Smooth muscle cell (in vitro differentiated cells): Measurements from ENCODE around the gene TMEM33. TPM values are rescaled to one million over a fixed set of nuclear protein-coding genes. Genes with fewer than 3 reads are reported as not detected.

ENCODE experiments used
- DNase-seq: peaks from one replicate; lab custom pipeline; 2025; ENCODE audit not compliant: unreplicated experiment; lab: John Stamatoyannopoulos, UW
- H2AFZ ChIP-seq: fragments of 200-600 bp; sonication (generic); 2 replicates; pipeline ENCODE4 v1.6.0; 2016; ENCODE audit warnings: antibody characterized with exemption, low read depth, mild to moderate bottlenecking
- H3F3A ChIP-seq: fragments of 200-600 bp; sonication (generic); 2 replicates; pipeline ENCODE4 v1.6.0; 2017; ENCODE audit warnings: antibody characterized with exemption, low read depth
- H3K27ac ChIP-seq: fragments of 200-600 bp; sonication (generic); 2 replicates; pipeline ENCODE4 v1.5.1; 2016; ENCODE audit warnings: low read depth, mild to moderate bottlenecking
- H3K27me3 ChIP-seq: fragments of 200-600 bp; sonication (generic); 2 replicates; pipeline ENCODE4 v1.6.1; 2016; ENCODE audit warnings: low read depth, mild to moderate bottlenecking
- H3K36me3 ChIP-seq: fragments of 200-600 bp; sonication (generic); 2 replicates; pipeline ENCODE4 v1.5.1; 2016; ENCODE audit warnings: low read depth
- H3K4me1 ChIP-seq: fragments of 200-600 bp; sonication (generic); 2 replicates; pipeline ENCODE4 v1.5.1; 2016; ENCODE audit warnings: low read depth
- H3K4me2 ChIP-seq: fragments of 200-600 bp; sonication (generic); 2 replicates; pipeline ENCODE4 v1.6.0; 2016; ENCODE audit warnings: mild to moderate bottlenecking
- H3K4me3 ChIP-seq: fragments of 200-600 bp; sonication (generic); 2 replicates; pipeline ENCODE4 v1.5.1; 2016; ENCODE audit warnings: mild to moderate bottlenecking
- H3K79me2 ChIP-seq: fragments of 200-600 bp; sonication (generic); 2 replicates; pipeline ENCODE4 v1.6.0; 2016; ENCODE audit warnings: low read depth, mild to moderate bottlenecking
- H3K9ac ChIP-seq: fragments of 200-600 bp; sonication (generic); 2 replicates; pipeline ENCODE4 v1.6.0; 2016; ENCODE audit warnings: low read depth
- H3K9me3 ChIP-seq: fragments of 200-600 bp; sonication (generic); replicated peaks from 2 replicates; pipeline ENCODE4 v1.5.1; 2016; ENCODE audit warnings: low read depth
- H4K20me1 ChIP-seq: fragments of 200-600 bp; sonication (generic); 2 replicates; pipeline ENCODE4 v1.6.0; 2016; ENCODE audit warnings: low read depth
- CTCF ChIP-seq: fragments of 200-600 bp; sonication (generic); IDR thresholded peaks from 2 replicates; pipeline ENCODE4 v1.5.1; 2017; ENCODE audit warnings: borderline replicate concordance, mild to moderate bottlenecking, antibody characterized with exemption; ENCODE audit not compliant: insufficient read depth, poor library complexity, severe bottlenecking
- WGBS: methylation state at CpG from one replicate; pipeline ENCODE4 v1.1.7; 2016; ENCODE audit warnings: low lambda C conversion rate; 5-methylcytosine and 5-hydroxymethylcytosine counted together
- polyA plus RNA-seq: library from polyadenylated mRNA; unstranded; fragments of >200 nt; fragmentation: Nextera tagmentation; extraction: Ambion mirVana; gene quantifications from 2 replicates; pipeline ENCODE4 v1.2.1, GENCODE V29; 2016
- total RNA-seq: library from RNA; depleted of rRNA; stranded (reverse); fragments of >200 nt; gene quantifications from 2 replicates; pipeline ENCODE4 v1.2.3, GENCODE V29; 2014

TMEM33 gene
- total RNA-seq, result 52.9 and 75.3 TPM in 2 replicates
- polyA plus RNA-seq, result 20.8 and 25.4 TPM in 2 replicates

GRCh38 chr4:41934901-41935651 is at the start of gene TMEM33:
Gene TMEM33 (plus strand): TSS chr4:41935429. CDS start chr4:41935485, 56 bp downstream.
- Histone ChIP-seq H3K4me1 (peaks cover 19% of the 10 kb centered on the region), H3K27me3 (peaks cover 20% of the 10 kb centered on the region), H3K4me2 (peak within 1 kb of the TSS; percentile 91), H4K20me1 (peaks cover 40% of the 10 kb centered on the region), H3K4me3 (peak within 1 kb of the TSS; percentile 90), H3F3A (no peaks in the 10 kb centered on the region), H3K36me3 (no peaks in the 10 kb centered on the region), H3K9me3 (no peaks in the 10 kb centered on the region), H3K27ac (peak within 1 kb of the TSS; percentile 82), H3K79me2 (peaks cover 47% of the 10 kb centered on the region), H2AFZ (peak within 1 kb of the TSS; percentile 97), H3K9ac (peak within 1 kb of the TSS; percentile 84)
- peak; percentile 65 for DNase-seq
- WGBS, result 3% methylated on average over 48 of the region's 49 CpGs
- TF ChIP-seq CTCF, result no peak

GRCh38 chr4:41885456-41885855 is 49.8 kb upstream of the TMEM33 start:
- no peaks in the 10 kb centered on the region for H3K9me3 ChIP-seq
- no peak overlapping the region for H3K4me3 ChIP-seq
- peaks cover 75% of the 10 kb centered on the region for H3K27me3 ChIP-seq
- H3F3A ChIP-seq, result no peaks in the 10 kb centered on the region
- no peak overlapping the region for H3K9ac ChIP-seq
- no peak overlapping the region for H2AFZ ChIP-seq
- WGBS, result 22% methylated on average over 1 of the region's 1 CpG
- H3K36me3 ChIP-seq, result no peaks in the 10 kb centered on the region
- TF ChIP-seq CTCF, result no peak
- peaks cover 18% of the 10 kb centered on the region for H3K4me1 ChIP-seq
- H3K27ac ChIP-seq, result no peak overlapping the region
- no peak overlapping the region for H3K4me2 ChIP-seq
- no peaks in the 10 kb centered on the region for H4K20me1 ChIP-seq
- DNase-seq, result no peak
- no peaks in the 10 kb centered on the region for H3K79me2 ChIP-seq

- Histone ChIP-seq H3K27me3 (peaks cover 74% of the 10 kb centered on the region), H3K36me3 (no peaks in the 10 kb centered on the region), H3K4me1 (peaks cover 4% of the 10 kb centered on the region), H3K79me2 (no peaks in the 10 kb centered on the region), H3K9me3 (no peaks in the 10 kb centered on the region), H3K4me3 (no peak overlapping the region), H3K27ac (no peak overlapping the region), H4K20me1 (no peaks in the 10 kb centered on the region), H2AFZ (no peak overlapping the region), H3F3A (no peaks in the 10 kb centered on the region), H3K4me2 (no peak overlapping the region), H3K9ac (no peak overlapping the region)
- DNase-seq, result no peak
- 69% methylated on average over 2 of the region's 2 CpGs for WGBS
- no peak for TF ChIP-seq CTCF
Measured at GRCh38 chr4:41887277-41887676, 48.0 kb upstream of the TMEM33 start.
